NCI-H526 treated with DMSO at 0.1 percent for 48 hours (cell line): ENCODE data around the gene IL18R1.

Experiments used
- DNase-seq: peaks from one replicate; lab custom pipeline; 2025; lab: John Stamatoyannopoulos, UW

The IL18R1 gene

DNA sequence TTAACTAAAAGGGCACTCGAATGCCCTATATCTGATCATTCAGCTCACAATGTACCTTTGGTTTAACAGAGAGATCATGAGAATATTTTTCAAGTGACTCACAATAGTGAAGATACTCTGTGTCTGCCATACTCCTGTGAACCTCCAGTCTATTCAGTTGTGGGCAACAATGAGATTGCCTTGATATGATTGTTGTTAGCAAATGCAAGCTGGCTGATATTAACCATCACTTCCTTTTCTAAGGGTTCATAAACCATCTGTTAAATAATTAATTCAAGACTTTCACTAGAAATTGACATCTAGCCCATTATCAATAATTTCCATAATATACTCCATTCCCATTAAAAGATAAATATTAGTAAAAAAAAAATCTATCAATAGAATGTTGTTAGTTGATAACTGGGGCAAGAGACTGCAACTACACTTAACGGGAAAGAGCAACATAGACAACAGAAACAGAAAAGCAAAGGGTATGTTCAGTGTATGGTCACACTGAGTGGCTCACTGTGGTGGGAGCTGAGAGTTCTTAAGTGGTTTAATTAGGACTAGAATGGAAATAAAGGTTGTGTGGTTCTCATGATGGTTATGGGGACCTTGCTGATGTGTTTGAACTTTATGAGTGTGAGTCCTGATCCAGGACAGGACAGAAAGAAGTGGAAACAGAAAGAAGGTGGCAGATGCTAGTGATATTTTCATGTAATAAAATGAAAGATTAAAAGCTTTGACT, 79.2 kb downstream of the IL18R1 start:
- DNase-seq: no peak

DNA sequence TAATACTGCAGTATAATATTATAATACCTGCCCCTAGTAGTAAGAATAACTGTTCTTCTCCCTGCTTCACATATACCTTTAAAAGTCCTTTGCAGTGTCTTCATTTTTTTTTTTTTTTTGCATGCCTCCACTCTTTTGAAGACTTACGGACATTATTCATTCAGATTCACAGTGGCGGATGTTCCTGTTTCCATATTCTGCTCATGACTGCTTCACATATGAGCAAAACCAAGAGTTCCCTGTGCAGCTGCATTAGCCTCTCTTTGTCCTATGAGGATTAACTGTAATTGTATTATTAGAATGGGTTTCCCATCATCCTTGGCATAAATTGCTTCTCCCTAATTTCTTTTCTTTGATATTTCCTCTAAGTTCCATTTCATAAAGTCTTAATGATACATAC, 80.1 kb downstream of the IL18R1 start:
- no peak for DNase-seq

DNA sequence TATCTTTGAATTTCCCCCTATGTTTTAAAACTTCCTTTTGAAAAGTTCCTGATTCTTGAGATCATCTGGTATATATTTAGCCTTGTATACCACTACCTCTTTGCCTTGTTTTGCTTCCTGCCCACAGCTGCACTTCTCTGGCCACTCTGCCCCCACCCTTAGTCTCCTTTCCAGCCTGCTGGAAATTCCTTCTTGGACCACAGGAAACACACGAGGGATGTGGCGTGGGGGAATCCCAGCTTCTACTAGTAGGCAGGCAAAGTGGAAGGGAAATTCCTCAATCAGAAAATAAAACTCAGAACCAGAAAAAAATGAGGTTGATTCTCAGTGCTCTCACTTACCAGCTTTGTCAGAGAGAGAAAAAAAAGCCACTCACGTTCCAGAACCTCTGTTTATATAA, 80.7 kb downstream of the IL18R1 start:
- DNase-seq: no peak

DNA sequence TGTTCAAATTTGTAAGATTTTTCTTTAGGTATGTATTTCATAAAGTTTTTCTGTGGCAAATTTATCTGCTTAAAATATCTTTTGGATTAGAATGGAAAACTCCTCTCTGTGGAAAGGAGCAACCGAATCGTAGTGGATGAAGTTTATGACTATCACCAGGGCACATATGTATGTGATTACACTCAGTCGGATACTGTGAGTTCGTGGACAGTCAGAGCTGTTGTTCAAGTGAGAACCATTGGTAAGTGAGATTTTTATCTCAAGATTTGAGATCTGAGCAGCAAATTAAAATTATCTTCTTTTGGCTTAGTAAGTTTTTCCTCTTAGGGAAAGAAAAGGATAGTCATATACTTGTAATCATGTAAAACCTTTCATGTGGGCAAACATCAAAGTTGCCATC, 81.5 kb downstream of the IL18R1 start:
- DNase-seq: no peak

DNA sequence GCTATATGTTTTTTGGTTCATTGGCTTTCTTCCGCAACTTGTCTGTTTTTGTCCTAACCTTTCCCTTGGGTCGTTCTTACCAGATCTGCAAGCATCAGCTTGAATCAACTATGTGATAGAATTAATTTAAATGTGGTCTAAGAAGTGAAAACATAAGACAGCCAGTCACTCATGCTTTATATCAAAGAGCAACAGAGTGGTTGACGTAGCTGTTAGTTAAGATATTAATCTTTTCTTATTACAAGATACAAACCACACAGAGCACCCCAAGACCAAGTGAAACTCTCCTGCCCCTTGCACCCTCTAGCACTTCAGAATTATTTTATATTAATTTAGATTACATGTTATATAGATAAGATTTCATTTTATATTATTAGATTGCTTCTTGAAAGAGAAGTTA, 82.5 kb downstream of the IL18R1 start:
- no peak for DNase-seq

DNA sequence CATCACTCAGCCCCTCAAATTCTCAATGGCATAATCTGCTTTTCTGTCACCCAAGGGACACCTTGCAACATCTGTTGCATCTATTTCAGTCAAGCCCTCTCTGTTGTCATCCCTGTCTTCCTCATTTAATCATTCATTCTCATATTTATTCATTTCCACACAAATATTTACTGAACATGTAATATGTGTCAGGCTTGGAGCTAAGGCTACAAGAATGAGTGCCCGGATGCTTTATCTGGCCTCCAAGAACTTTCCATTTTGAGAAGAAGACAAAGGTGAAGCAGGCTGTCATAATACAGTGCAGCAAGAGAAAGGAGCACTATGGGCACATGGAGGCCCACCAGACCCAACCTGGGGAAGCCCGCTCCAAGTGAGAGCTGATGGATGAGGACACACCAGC, 83.0 kb downstream of the IL18R1 start:
- DNase-seq: no peak

DNA sequence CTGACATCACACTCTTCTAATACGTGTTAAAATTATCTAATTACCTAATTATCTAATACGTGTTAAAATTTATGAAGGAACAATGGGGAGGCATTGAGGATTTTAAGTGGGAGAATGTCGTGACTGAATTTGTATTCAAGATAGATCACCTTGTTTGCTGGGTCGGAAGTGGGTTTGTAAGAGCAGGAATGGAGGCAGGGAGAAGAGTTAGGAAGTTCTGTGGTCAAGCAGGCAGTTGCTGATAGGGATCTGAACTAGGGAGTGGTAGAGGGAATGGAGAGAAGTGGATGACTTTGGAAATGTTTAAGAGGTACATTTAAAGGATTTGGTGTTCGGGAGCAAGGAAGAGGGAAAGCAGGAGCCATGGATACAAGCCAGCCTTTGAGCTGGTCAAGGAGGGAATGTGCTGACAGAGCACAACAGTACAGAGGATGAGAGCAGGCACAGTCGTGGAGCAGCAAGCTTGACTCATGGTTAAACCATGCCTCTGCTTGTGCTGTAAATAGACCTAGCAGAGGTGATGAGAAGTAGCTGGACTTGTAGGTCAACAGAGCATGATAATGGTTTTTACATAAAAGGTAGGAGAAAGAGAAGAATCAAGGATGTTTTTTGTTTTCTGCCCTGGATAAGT, 83.6 kb downstream of the IL18R1 start:
- DNase-seq: no peak

DNA sequence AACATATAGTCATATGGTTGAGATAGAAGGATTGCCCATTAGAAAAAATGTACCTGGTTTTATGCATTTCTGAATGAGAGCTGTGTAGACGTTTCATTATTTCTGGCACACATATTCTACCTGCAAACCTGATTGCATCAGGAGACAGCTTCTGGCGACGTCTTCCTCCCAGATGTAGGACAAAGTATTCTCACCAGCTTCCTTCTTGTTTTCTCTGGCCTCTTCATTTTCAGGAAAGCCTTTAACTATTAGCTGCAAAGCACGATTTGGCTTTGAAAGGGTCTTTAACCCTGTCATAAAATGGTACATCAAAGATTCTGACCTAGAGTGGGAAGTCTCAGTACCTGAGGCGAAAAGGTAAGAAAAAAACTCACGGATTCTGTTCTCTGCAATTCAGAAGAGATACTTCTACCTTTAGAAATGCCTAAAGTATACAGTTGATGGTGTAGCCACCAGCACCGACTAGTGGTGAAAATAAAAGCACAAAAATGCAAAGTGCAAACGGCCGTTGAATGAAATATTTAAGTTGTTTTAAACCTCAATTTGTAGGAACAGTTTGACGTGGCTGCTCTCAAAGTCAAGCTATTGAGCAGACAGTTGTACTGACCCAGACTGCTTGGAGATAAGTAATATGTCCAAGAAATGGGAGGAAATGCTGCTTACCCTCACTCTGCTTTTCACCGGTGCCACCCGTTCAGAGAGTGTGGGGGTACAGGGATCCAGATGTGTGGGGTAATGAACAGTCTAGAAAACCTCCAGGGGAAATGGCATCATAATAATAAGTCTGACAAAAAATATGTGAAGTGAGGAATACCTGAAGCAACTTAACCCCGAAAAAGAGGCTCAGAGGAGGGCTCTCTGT, 87.6 kb downstream of the IL18R1 start:
- peak; percentile 10 for DNase-seq

DNA sequence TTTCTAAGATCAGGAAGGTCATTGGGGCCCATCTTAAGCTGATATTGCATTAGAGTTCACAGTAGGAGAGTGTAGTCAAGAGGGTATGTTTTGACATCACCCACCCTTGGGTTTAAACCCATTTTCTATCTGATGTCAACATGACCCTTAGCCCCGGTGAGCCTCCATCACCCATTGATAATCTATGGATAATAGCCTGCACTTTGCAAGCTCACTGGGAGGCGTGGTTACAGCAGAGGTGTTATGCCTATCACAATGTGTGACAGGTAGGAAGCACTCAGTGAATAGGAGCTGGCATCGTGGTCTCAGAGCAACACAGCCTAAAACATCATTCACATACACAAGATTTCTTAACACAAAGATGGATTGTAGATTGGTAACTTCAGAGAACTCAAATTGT, 88.6 kb downstream of the IL18R1 start:
- no peak for DNase-seq

DNA sequence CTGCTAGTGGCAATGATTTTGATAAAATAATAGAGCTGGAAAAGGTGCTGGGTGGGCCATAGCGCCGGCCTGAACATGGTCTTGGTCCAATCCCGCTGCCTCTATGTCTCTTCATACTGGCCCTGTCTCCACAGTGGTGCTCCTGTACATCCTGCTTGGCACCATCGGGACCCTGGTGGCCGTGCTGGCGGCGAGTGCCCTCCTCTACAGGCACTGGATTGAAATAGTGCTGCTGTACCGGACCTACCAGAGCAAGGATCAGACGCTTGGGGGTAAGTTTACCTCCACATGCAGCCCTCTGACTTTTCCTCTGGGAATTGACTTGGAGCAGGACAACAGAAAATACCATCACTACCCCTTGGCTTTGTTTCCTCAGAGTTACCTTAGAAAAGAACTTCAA, 91.3 kb downstream of the IL18R1 start:
- DNase-seq: no peak
